Mammary epithelial cell (primary cell): Measurements from ENCODE around the gene ASIP.

Experiments
- EZH2 ChIP-seq: IDR thresholded peaks from 2 replicates; pipeline ENCODE4 v1.6.1; 2012; ENCODE audit warnings: low read length, inconsistent platforms, borderline replicate concordance
- TF ChIP-seq, protein P1 (sequence below), 2 donors: IDR thresholded peaks in 1 of 2; conservative IDR thresholded peaks in 1 of 2; 2 replicates each; pipeline ENCODE4 v1.5.1; 2011 to 2012; ENCODE audit warnings: inconsistent platforms in 2 of 2, low read length in 2 of 2, mild to moderate bottlenecking in 2 of 2, control low read depth in 1 of 2, low read depth in 1 of 2; ENCODE audit not compliant: insufficient read depth in 1 of 2; ENCODE audit errors: extremely low read depth in 1 of 2

DNA sequence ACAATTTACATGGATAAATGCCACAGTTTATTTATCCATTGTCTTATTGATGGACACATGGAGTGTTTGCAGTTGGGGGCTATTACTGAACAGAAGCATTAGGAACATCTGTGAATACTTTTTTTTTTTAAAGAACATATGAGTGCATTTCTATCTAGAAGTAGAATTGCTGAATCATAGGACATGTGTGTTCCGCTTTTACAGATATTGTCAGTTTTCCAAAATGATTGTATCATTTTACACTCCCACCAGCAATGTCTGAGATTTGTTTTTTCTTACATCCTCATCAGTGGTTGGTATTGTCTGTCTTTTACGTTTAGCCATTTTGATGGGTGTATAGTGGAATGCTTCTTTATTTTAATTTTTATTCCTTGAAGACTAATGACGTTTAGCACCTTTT is 42.0 kb upstream of the ASIP start:
- TF ChIP-seq, protein P1, sequence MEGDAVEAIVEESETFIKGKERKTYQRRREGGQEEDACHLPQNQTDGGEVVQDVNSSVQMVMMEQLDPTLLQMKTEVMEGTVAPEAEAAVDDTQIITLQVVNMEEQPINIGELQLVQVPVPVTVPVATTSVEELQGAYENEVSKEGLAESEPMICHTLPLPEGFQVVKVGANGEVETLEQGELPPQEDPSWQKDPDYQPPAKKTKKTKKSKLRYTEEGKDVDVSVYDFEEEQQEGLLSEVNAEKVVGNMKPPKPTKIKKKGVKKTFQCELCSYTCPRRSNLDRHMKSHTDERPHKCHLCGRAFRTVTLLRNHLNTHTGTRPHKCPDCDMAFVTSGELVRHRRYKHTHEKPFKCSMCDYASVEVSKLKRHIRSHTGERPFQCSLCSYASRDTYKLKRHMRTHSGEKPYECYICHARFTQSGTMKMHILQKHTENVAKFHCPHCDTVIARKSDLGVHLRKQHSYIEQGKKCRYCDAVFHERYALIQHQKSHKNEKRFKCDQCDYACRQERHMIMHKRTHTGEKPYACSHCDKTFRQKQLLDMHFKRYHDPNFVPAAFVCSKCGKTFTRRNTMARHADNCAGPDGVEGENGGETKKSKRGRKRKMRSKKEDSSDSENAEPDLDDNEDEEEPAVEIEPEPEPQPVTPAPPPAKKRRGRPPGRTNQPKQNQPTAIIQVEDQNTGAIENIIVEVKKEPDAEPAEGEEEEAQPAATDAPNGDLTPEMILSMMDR (conservative IDR thresholded peaks at IDR 0.05 in 1 of 2, IDR thresholded peaks at IDR 0.05 in 1 of 2; ENCODE audit: extremely low read depth in 1 of 2, insufficient read depth in 1 of 2, low read depth in 1 of 2, low read length in 2 of 2): no peak
- TF ChIP-seq EZH2: no peak
